Stimulated activated CD8-positive, alpha-beta memory T cell treated with anti-CD3 and anti-CD28 coated beads, Interleukin-4, amount 100 ng/mL, for 48 hours (primary cell): Measurements from ENCODE around the gene PRDM8.

ENCODE experiments used
- DNase-seq: peaks from one replicate; pipeline ENCODE4 v3.0.0-alpha.2; 2020

PRDM8 gene

DNA sequence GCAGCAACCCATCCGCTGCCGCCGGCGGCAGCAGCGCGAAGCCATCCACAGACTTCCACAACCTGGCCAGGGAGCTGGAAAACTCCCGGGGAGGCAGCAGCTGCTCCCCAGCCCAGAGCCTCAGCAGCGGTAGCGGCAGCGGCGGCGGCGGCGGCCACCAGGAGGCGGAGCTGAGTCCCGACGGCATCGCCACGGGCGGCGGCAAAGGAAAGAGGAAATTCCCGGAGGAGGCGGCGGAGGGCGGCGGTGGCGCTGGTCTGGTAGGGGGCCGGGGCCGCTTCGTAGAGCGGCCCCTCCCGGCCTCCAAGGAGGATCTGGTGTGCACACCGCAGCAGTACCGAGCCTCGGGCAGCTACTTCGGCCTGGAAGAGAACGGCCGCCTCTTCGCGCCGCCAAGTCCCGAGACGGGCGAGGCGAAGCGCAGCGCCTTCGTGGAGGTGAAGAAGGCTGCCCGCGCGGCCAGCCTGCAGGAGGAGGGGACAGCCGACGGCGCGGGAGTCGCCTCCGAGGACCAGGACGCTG is 4.9 kb downstream of the PRDM8 start:
- peak; percentile 87 for DNase-seq

DNA sequence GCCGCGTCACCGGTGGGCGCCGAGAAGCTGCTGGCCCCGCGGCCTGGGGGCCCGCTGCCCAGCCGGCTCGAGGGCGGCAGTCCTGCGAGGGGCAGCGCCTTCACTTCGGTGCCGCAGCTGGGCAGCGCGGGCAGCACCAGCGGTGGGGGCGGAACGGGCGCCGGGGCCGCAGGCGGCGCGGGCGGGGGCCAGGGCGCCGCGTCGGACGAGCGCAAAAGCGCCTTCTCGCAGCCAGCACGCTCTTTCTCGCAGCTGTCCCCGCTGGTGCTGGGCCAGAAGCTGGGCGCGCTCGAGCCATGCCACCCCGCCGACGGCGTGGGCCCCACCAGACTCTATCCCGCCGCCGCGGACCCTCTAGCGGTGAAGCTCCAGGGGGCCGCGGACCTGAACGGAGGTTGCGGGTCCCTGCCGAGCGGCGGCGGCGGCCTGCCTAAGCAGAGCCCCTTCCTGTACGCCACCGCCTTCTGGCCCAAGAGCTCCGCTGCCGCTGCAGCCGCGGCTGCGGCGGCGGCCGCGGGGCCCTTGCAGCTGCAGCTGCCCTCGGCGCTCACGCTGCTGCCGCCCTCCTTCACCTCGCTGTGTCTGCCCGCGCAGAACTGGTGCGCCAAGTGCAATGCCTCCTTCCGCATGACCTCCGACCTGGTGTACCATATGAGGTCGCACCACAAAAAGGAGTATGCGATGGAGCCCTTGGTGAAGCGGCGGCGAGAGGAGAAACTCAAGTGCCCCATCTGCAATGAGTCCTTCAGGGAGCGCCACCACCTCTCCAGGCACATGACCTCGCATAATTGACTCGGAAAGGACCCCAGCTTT is 5.6 kb downstream of the PRDM8 start:
- peak; percentile 53 for DNase-seq

DNA sequence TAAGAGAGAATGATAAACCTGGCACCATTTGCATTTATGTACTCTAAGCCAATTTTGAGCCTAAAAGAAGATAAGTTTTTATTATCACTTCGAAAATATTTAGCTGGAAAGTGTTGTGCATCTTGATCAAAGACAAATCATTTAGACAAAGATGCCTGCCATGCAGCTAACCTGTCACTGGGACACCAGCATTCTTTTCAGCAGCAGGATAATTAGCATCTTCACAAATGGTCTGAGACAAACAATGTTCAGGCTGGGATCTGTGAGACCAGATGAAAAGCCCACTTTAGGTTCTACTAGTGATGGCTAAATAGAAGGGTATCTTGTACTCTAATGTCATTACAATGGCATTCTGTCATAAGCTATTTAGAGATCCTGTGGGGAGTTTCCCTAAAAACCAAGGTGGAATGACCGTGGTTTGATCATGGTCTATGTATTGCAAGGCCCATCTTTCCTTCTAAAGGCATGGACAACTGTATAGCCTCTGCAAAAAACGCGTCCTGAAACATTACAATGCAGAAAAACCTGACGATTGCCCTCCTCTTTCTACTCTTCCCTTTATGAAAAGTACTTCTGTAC is 7.2 kb downstream of the PRDM8 start:
- no peak for DNase-seq

DNA sequence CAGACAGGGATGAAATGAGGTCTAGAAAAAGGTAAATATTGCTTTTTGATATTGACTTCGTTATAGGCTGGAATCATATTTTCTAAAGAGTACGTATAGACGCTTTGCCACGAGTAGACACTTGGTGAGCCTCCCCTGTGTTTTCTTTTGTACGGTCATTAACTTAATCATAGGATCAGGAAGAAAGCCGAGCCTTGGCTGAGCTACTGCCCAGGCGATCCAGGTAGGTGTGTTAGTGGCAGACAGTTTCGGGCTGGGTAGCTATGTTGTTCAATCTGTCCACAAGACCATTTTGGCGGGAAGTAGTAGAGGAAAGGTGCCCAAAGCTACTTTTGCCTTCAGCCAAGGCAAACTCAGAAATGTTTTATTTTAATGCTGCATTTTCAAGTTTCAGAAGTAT is 8.8 kb downstream of the PRDM8 start:
- DNase-seq: no peak

DNA sequence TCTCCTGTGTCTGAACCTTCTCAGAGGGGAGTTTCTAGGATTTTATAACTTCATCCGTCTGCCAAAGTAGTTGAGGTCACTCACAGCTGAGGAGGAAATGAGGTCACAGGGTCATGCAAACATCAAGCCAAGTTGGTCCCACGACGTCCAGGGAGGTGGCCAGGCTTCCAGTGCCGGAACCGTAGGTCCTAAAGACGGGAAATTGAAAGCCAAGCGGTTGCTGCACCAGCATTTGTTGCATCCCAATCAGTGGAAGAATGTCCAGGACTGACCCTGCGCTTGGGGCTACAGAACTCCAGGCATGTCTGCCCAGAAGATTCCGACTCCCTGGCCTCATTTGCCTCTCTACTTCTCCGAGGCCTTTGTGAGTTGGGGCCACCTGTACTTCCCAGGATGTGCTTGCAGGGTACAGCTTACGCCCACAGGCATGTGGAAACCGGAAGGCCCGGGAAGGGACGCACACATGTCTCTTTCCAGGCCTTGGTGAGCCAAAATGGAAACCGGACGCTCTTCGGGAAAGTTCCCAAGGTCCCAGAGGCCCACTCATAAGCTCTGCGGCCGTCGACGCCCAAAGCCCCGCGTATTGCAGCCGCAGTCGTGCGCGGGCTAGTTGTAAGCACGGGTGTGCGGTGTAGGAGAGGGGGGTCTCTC is 9.3 kb downstream of the PRDM8 start:
- no peak for DNase-seq

DNA sequence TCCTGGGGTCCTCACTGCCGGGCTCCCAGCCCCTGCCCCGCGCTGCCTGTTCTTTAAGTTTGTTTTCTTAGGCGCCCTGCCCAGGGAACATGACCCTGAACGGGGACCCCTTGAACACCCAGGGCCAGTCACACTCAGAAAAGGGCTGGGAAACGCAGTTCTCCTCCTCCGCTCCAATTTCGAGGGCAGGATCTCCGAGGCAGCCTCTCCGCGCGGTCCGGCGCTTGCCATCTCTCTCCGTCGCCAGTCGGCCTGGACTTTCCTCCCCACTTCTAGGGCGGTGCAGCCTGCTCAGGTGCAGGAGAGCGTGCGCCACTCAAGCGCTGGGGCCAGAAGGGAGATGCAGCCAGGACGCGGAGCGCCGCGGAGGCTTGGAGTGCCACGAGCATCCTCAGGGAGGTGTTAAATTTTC is 9.9 kb downstream of the PRDM8 start:
- DNase-seq: no peak

DNA sequence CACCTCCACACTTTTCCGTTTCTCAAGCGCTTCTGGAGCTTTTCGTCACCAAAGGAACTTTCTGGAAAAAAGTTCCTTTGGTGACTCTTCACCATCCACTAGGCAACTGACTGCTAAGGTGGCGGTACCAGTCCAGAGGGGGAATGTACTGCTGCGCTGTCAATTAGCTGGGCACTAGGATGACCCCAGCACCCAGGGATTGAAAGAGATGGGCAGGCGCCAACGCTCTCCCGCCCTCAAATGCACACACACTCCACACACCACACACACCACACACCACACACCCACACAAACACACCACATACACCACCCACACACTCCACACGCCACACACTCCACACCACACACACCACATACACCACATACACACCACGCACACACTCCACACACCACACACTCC is 10.4 kb downstream of the PRDM8 start:
- DNase-seq: no peak

DNA sequence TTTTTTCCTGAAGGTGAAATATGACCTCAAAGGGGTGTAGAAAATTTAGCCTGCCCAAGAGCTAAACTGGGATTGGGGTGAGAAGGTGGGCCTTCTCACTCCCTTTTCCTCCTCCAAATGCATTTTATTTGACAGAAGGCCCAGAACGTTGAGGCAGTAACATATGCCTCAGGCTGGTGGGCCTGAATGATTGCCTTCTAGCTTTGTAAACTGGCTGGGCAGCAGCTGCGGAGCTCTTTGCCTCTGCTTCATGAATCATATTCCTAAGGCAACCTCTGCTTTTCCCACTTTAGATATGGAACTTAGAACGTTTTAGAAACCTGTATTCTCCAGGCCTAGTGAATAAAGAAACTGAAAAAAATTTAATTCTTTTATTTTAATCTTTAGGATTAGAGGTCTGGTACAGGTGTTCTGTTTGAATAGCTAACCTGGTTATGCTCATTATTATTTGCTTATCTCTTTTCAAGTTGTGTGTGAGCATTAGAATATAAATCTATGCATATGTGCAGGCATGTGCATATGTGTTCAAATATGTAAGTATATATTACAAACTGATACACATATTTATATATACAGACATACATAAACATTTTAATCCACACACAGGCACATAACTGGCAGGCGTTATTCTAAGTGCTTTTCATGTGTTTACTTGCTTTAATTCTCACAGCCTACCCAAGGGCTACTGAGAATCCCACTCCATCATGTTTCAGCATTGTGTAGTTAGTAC is 11.5 kb downstream of the PRDM8 start:
- no peak for DNase-seq

DNA sequence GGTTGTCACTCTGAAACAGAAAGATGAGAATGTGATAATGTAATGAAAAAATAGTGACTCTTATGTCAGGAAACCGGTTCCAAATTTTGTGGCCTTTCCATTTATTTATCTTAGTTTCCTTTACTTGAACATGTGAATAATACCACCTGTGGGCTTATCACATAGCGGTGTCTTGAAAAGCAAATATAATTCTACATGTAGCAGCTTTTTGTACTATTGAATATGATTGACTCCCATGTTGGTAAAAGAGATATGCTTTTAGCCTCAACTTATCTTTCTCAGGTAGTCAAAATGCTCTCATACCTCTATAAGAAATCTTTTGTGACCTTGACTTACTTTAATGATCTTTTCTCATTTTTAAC is 12.0 kb downstream of the PRDM8 start:
- no peak for DNase-seq

DNA sequence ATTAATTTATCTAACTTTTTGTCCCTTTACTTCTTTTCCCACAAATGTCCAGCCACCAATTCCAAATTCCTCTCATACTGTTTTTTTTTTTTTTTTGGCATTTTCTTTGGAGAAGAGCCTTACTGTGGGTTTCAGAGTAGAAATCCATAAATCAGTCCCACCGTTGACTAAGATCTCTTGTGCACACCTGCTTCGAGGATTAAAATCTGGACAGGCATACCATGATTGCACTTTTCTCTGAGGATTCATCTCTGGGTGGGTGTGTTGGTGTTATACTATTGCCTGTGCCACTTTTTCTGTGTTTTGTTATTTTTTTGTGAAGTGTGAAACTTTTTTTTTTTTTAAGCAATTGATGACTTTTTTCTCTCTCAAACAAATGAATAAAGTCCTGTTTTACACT is 13.2 kb downstream of the PRDM8 start:
- DNase-seq: no peak

DNA sequence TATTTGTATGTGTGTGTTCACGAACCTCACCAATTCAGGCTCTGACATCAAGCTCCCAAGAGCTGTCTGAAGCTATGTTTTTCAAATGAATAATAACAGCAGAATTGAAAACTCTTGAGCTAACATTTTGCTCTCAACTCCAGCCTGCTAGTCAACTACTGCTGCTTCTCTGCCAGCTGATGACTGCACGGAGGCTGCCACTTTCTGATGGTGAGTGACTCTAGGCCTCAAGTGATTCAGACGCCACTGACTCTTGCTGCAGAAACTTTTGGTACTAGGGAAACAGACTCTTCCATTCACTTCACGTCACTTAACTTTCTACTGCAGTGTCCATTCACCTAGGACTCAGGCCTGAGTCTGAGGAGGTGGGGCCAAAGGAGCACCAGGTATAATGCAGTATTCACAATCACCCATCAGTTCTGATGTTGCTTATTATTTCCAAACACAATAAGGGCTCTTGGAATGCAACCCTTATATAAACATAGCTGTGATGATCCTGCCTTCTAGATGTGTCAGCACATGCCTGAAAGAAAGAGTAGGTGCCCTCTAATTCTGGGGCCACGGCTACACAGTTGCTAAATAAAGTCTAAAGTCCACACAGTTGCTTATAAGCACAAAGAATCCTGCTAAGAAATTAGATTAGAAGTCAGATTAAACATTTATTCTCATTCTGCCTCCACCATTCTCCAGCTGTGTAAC is 16.0 kb downstream of the PRDM8 start:
- no peak for DNase-seq

DNA sequence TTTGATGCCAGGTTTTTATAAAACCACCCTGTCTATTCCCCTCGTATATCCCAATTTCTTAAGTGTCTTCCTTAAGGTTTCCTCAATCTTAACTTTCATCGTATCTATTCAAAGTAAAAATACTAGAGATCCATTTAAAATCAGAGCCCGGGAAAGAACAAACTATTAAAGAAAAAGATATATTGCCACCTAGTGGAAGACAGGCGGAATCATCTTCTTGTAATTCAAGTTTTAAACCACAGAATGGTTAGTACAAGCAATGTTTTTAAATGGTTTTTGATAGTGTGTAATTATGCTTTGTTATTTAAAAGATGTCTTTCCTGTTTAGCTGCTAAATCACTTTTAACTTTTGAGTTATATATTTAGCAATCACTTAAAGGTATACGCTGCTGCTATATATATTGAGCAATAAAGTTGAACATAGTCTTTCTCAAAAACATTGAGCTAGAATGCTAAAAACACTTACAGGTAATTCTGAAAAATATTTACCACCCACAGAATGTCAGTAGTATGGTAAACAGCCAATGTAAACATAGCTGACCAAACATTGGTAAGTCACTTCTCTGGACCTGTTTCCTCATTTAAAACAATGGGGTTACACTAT is 18.2 kb downstream of the PRDM8 start:
- DNase-seq: no peak

DNA sequence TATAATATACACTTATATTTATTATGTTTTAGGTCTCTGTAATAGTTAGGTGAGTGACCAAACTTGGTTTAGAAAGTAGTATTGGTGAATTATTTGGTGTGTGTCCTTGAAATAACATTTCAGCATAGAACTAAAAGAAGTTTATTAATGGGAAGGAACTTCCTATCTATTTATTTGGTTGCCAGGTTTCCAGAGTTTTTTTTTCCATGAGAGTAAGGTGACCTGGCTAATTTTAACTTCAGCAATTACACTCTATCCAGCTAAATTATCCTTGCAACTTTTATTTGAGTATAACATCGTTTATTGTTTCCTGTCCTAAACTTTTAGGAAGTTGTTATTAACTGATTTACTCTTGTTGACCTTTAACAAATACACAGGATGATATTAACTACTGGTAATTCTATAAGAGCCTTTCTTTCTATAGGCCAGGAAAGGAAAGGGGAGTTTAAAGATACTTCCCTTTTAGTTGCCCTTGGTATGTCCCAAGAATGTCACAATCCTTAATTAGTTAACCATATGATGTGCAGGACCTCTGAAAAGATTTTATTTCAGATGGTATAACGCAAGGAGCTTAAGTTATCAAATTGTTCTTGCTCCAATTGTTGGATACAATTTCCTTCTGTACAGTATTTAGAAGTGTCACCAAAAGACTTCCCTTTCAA is 18.9 kb downstream of the PRDM8 start:
- DNase-seq: no peak

DNA sequence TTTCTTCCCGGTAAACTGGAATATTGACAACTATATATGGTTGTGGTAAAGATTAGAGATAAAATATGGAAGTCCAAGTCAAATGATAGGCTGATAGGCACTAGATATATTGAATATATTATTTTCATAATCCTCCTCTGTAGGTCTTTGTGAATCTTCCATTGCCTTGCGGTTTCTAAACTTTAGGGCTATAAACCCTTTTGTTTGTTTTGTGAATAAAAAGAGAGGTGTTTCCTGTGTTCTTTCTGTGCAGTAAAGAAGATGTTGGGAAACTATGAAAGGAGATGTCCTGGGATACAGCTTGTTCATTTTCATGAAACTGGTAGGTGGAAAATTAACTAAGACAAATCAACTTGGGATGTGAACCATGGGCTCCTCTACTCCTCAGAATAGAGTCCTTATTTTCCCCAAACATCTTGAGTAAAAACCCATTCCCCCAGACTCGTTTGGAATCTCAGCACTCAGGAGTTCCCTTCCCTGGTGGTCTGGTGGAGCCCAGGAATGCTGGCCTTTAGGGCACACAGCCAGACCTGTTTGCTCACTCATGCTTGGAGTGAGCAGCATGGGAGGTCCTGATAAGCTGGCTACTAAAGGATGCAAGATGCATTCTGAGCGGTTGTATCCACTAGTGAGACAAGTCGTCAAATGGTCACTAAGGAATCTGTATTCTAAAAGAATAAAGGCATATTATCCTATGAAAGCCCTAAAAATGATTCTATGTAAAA is 22.2 kb downstream of the PRDM8 start:
- DNase-seq: no peak

DNA sequence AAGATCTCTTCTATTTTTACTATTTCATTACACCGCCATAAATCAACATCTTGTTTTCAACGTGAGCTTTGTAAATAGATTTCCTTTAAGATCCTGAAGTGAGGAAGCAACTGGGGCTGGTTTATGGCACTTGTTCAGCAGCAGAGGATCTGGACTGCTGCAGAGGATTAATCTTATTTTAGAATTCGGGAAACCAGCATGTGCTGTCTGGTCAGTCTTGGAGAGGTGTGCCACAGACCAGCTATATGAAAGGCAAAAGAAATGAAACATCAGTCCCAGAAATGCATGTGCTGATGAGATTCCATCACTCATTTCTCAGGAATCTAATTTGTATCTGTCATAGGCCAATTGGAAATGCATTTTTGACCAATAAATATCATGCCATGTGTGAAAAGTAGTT is 23.4 kb downstream of the PRDM8 start:
- DNase-seq: no peak

DNA sequence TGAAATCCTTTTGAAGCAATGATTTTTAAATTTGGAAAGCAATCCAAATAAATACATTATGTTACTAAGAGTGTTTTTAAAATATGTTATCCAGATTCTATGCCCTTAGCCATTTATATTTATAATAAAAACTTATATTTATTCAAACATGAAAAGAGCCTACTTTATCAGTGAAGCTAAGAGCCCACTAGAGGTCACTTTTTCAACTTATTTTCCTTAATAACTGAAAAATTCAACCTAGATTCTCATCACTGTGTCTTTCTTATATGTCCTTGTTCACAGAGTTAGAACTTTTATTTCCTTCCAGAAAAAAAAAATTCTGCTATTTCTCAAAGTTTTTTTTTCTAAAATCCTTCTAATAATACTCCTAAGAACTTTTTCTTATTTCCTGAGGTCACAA is 23.9 kb downstream of the PRDM8 start:
- no peak for DNase-seq

DNA sequence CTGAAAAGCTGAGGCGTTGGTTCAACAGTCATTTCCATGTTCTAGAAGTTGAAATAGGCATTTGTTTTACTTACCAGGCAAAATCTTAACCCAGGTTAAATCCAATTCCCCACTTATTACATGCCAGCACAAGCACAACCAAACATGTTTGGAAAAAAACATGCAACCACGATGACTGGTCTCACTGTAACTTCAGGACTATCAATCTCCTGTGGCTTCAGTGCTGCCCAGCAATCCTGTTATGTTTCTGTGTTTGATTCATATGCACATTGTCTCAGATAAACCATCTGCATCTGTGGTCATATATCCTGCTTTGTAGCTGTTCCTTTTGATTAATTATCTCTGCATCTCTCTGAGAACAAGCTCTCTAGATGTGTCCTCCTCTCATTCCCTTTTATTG is 28.3 kb downstream of the PRDM8 start:
- no peak for DNase-seq

DNA sequence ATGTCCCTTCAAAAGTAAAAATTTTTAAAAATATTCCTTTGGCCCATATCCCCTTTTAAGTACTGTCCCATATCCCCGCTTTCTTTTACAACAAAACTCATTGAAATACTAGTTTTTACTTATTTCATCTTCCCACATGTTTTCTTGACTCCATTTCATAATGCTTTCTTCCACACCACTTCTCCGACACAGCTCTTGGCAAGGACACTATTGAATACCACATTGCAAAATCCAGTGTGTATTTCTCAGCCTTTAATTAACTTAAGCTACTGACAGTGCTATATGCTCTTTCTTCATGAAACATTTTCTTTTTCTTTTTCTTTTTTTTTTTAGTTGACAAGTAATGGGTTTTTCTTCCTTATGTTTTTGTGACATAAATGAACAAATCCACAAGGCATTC is 28.8 kb downstream of the PRDM8 start:
- DNase-seq: no peak

DNA sequence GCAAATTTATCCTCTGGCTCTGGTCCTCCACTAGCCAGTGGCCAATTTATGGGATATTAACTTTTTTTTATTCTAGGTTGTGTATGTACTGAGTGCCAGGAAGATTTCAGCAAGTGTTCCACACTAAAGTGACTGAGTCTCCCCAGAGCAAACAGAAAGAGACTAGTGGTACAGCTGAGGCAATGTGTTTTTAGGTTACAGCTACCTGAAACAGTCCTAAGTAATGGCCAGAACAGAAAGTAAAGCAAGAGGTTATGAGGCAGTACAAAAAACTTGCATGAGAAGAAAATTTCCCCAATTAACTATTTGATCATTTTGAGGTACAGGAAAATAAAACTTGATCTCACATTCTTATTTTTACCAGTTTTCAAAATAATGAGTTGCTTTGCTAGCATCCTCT is 31.2 kb downstream of the PRDM8 start:
- DNase-seq: no peak

DNA sequence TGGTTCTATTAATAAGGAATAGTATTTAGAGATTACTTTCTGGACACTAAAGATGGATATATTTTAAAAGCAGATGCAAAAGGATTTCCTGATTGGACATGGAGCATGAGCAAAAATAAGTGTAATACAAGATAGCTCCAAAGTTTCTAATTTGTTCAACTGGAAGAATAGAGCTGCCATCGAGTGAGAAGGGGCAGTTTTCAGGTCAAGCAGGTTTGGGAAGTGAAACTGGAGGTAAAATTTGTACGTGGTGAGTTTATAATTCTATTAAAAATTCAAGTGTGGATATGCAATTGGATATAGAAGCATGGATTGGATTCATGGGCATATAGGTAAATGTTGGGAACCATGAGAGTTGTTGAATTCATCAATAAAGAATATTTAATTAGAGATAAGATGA is 31.8 kb downstream of the PRDM8 start:
- no peak for DNase-seq

DNA sequence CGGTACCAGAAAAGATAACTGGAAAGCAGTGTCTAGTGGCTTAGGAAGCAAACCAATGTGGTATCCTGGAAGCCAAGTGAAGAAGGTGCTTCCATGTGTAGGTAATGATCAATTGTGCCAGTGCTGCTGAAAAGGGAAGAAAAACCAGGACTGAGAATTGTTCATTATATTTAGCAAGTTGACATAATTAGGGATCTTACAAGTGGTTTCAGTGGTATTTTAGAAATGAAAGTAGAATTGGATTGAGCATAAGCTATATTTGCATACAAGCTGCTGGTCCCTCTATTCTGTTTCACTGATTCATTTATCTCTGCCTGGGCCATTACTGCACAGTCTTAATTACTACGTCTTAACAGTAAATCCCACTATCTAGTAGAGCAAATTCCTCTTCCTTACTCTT is 32.3 kb downstream of the PRDM8 start:
- DNase-seq: no peak
